NCI-H1105 treated with DMSO at 0.1 percent for 48 hours (cell line): ENCODE results near the gene TNNC2.
"Not testable (repeated sequence)": the region's sequence is repeated elsewhere in the genome, so short reads cannot be mapped to it uniquely, and the experiment has no call there.

Source experiments
- DNase-seq: peaks from one replicate; lab custom pipeline; 2025; lab: John Stamatoyannopoulos, UW

Gene TNNC2

GRCh38 chr20:45848421-45848820 is 21.3 kb upstream of the TNNC2 start:
- no peak for DNase-seq

GRCh38 chr20:45845452-45845851 is 18.3 kb upstream of the TNNC2 start:
- DNase-seq: no peak

- DNase-seq: no peak
Measured at GRCh38 chr20:45843506-45843905, 16.4 kb upstream of the TNNC2 start.

GRCh38 chr20:45842169-45842812 is 15.2 kb upstream of the TNNC2 start:
- DNase-seq: no peak

- no peak for DNase-seq
Measured at GRCh38 chr20:45841407-45842129, 14.5 kb upstream of the TNNC2 start.

GRCh38 chr20:45840700-45841198 is 13.6 kb upstream of the TNNC2 start:
- DNase-seq: no peak

- DNase-seq: no peak
Measured at GRCh38 chr20:45836841-45837240, 9.7 kb upstream of the TNNC2 start.

- no peak for DNase-seq
Measured at GRCh38 chr20:45835825-45836224, 8.7 kb upstream of the TNNC2 start.

- no peak for DNase-seq
Measured at GRCh38 chr20:45835329-45835765, 8.2 kb upstream of the TNNC2 start.

GRCh38 chr20:45834797-45835161 is 7.7 kb upstream of the TNNC2 start:
- DNase-seq: no peak

- DNase-seq: peak; percentile 28
Measured at GRCh38 chr20:45833883-45834796, 7.0 kb upstream of the TNNC2 start.

- DNase-seq: peak; percentile 28
Measured at GRCh38 chr20:45833030-45833882, 6.1 kb upstream of the TNNC2 start, which contains the start of gene SNX21. TSS of gene SNX21 (plus strand) at chr20:45833799. CDS start at chr20:45833920, 121 bp downstream.

GRCh38 chr20:45832619-45833018 is 5.5 kb upstream of the TNNC2 start:
- DNase-seq: no peak

GRCh38 chr20:45829673-45830106 is 2.6 kb upstream of the TNNC2 start:
- DNase-seq: not testable (repeated sequence)

- no peak for DNase-seq
Measured at GRCh38 chr20:45828589-45828988, 1.5 kb upstream of the TNNC2 start.

GRCh38 chr20:45827712-45828111 is 600 bp upstream of the TNNC2 start:
- DNase-seq: no peak

GRCh38 chr20:45826381-45827019 is 612 bp downstream of the TNNC2 start:
- no peak for DNase-seq

- DNase-seq: no peak
Measured at GRCh38 chr20:45823949-45824835, 2.9 kb downstream of the TNNC2 start.

- peak; percentile 54 for DNase-seq
Measured at GRCh38 chr20:45822857-45823256, 4.3 kb downstream of the TNNC2 start.

GRCh38 chr20:45821947-45822346 is 5.2 kb downstream of the TNNC2 start:
- peak; percentile 7 for DNase-seq
